NT2/D1 (cell line): ENCODE data around the gene IRAK4.

Experiments
- DNase-seq: peaks from one replicate; pipeline ENCODE4 v3.0.0-alpha.2; 2011; ENCODE audit warnings: low read depth, low spot score
- H3K27me3 ChIP-seq: 2 replicates; pipeline ENCODE4 v1.6.0; 2011; ENCODE audit warnings: mild to moderate bottlenecking; ENCODE audit not compliant: insufficient read length, insufficient read depth
- H3K36me3 ChIP-seq: 2 replicates; pipeline ENCODE4 v1.6.1; 2011; ENCODE audit warnings: mild to moderate bottlenecking, low read length, mixed read lengths; ENCODE audit not compliant: insufficient read depth, insufficient read length
- H3K4me1 ChIP-seq: 2 replicates; pipeline ENCODE4 v1.5.1; 2011; ENCODE audit not compliant: insufficient read depth, insufficient read length
- H3K4me3 ChIP-seq: 2 replicates; pipeline ENCODE4 v1.5.1; 2011; ENCODE audit warnings: low read depth; ENCODE audit not compliant: insufficient read length
- H3K9ac ChIP-seq: 2 replicates; pipeline ENCODE4 v1.6.0; 2011; ENCODE audit warnings: low read depth; ENCODE audit not compliant: insufficient read length
- H3K9me3 ChIP-seq: 2 replicates; pipeline ENCODE4 v1.5.1; 2011; ENCODE audit warnings: mild to moderate bottlenecking, low read length; ENCODE audit not compliant: insufficient read depth
- SUZ12 ChIP-seq: IDR thresholded peaks from 2 replicates; pipeline ENCODE4 v1.6.1; 2011; ENCODE audit not compliant: insufficient read length, insufficient read depth; ENCODE audit errors: extremely low read depth
- YY1 ChIP-seq: IDR thresholded peaks from 2 replicates; pipeline ENCODE4 v1.6.1; 2011; ENCODE audit not compliant: insufficient read length, insufficient read depth
- ZNF274 ChIP-seq: IDR thresholded peaks from 2 replicates; pipeline ENCODE4 v1.6.1; 2011; ENCODE audit warnings: mild to moderate bottlenecking, low read depth, low read length

IRAK4 gene

DNA sequence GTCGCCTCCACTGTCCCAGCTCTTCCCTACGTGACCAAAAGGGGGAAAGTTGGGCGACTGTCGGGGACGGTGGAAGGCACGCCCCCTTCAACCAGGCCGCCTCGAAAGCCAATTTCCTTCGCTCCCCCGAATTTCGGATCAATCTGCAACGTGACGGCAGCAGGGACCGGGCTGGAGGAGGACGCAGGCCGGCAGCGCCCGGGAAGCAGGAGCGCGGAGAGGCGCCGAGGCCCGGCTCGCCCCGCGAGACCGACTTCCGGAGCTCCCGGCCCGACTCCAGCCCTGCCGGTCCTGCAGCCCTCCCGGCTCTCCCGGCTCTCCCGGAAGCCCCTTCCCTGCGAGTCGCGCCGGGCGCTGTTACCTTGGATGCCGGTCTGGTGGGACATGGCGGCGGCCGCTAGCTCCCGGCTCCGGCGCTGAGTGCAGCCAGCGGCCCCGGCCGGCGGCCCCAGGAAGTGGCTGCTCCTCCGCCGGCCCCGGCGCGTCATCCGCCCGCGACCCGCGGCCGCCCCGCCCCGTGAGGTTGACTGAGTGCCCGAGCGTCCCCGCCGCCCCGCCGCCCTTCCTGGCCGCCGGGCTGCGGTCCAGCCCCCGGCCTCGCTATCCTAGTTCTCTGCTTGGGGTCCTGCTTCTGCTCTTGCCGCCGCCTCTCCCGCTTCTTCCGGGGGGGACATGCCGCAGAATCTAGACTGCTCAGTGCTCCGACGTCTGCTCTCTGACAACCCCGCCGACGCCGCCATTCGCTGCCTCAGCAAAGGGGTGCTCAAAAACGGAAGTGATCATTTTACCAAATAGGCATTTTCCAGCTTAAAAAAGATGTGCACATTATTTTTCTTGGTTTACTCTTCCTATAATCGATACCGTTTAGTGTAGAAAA is 47.3 kb downstream of the IRAK4 start, which contains the start of gene TWF1:
TSS of gene TWF1 (minus strand) at position 458 of the 877 bp plus-strand sequence. CDS start at position 386, 72 bp downstream.
- H3K36me3 ChIP-seq, result peaks cover 27% of the 10 kb centered on the region
- peak; percentile 68 for DNase-seq
- H3K4me1 ChIP-seq, result no peaks in the 10 kb centered on the region
- TF ChIP-seq YY1, result no peak
- TF ChIP-seq ZNF274, result no peak
- TF ChIP-seq SUZ12, result no peak
- no peaks in the 10 kb centered on the region for H3K27me3 ChIP-seq
- no peaks in the 10 kb centered on the region for H3K9me3 ChIP-seq
- peak within 1 kb of the TSS; percentile 95 for H3K4me3 ChIP-seq
- peak within 1 kb of the TSS; percentile 96 for H3K9ac ChIP-seq

DNA sequence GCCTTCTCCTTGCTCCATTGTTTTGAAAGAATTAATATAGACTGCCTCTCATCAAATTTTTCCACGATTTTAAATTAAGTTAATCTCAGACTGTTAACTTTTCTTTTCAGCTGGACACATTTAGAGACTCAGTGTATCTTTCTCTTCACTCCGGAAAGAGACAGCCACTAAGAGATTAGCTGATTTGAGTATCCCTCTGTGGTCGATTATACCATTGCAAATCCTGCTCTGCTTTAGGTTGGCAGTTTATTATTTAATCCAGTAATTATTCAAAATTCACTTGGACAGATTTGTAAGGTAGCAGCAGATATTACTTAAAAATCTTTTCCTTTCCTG is 48.0 kb downstream of the IRAK4 start:
- TF ChIP-seq YY1 (no peak), ZNF274 (no peak), SUZ12 (no peak)
- no peaks in the 10 kb centered on the region for H3K4me1 ChIP-seq
- no peaks in the 10 kb centered on the region for H3K27me3 ChIP-seq
- DNase-seq, result no peak
- peak overlapping the region; percentile 95 for H3K4me3 ChIP-seq
- H3K9me3 ChIP-seq, result no peaks in the 10 kb centered on the region
- peaks cover 21% of the 10 kb centered on the region for H3K36me3 ChIP-seq
- peak overlapping the region; percentile 96 for H3K9ac ChIP-seq

DNA sequence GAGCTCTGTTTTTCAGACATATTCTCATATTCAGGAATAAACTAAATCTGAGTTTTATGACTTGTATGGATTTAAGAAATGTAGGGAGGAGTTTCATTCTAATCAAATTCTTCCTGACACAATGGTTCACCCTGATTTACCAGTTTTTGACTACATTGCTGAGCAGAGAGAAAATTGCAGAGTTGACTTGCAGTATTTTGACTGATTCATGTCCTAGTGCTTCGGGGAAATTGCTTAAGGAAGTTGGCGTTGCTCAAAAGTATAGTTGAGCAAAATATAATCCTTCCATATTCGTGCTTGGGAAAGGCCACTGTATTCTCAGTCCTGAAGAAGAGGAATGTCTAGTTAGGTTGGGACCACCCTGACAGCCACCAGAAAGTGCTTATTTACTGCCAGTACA is 48.6 kb downstream of the IRAK4 start:
- no peaks in the 10 kb centered on the region for H3K27me3 ChIP-seq
- no peak for DNase-seq
- H3K4me1 ChIP-seq, result no peaks in the 10 kb centered on the region
- H3K9me3 ChIP-seq, result no peaks in the 10 kb centered on the region
- H3K4me3 ChIP-seq, result no peak overlapping the region
- peaks cover 15% of the 10 kb centered on the region for H3K36me3 ChIP-seq
- no peak for TF ChIP-seq ZNF274
- TF ChIP-seq YY1, result no peak
- TF ChIP-seq SUZ12, result no peak
- H3K9ac ChIP-seq, result no peak overlapping the region

DNA sequence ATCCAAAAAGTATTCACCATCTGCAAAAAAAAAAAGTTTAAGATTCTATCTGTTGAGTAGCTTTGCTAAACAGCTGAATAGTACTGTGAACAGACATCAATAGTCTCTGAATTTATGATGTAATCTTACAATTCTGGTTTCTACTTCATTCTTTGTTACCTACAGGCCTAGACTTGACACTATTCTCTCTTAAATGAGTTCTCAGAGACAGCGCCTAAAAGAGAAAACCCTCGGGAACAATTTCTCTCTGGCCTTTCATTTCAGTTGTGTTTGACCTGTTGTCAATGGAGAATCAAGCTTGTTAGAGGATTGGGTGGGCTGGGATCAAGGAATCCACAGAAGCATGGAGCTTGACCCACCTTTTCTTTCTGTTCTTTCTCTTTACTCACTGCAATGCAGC is 53.3 kb downstream of the IRAK4 start:
- TF ChIP-seq YY1 (no peak), SUZ12 (no peak), ZNF274 (no peak)
- Histone ChIP-seq H3K9me3 (no peaks in the 10 kb centered on the region), H3K4me3 (no peak overlapping the region), H3K36me3 (no peaks in the 10 kb centered on the region), H3K4me1 (no peaks in the 10 kb centered on the region), H3K9ac (no peak overlapping the region), H3K27me3 (no peaks in the 10 kb centered on the region)
- no peak for DNase-seq

DNA sequence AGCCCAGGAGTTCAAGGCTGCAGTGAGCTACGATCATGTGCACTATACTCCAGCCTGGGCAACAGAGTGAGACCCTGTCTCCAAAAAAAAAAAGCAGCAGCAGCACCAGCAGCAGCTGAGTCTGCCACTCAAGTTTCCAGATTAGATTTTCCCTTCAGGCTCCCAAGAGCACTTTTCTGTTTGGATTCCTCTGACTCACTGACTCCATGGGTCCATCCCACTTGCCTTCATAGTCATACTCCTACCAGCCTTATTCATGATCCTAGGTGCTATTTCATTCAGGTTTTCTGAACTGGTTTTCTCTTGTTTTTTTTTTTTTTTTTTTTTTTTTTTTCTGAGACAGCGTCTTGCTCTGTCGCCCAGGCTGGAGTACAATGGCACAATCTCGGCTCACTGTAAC is 54.2 kb downstream of the IRAK4 start:
- no peak for TF ChIP-seq ZNF274
- TF ChIP-seq SUZ12, result no peak
- no peak for TF ChIP-seq YY1
- no peak overlapping the region for H3K9ac ChIP-seq
- DNase-seq, result no peak
- no peaks in the 10 kb centered on the region for H3K27me3 ChIP-seq
- no peak overlapping the region for H3K4me3 ChIP-seq
- H3K4me1 ChIP-seq, result no peaks in the 10 kb centered on the region
- H3K9me3 ChIP-seq, result no peaks in the 10 kb centered on the region
- no peaks in the 10 kb centered on the region for H3K36me3 ChIP-seq

DNA sequence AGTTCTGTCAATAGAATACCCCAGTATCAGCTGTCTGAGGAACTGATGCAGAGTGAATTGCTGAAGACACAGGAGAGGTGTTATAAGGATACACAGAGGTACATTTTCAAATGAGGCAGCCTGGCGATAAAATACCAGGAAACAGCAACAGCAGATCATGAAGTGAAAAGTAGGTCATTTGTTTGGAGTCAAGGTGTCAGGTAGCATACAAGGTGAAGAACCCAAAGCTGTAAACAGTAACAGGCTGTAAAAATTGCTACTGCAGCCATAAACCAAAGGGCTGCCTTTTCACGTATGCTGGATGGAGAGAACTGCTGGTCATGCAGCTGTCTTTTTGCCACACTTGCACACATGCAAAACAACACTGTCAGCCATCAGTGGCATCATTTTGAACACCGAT is 56.7 kb downstream of the IRAK4 start:
- TF ChIP-seq SUZ12 (no peak), YY1 (no peak), ZNF274 (no peak)
- Histone ChIP-seq H3K36me3 (no peaks in the 10 kb centered on the region), H3K27me3 (no peaks in the 10 kb centered on the region), H3K9ac (no peak overlapping the region), H3K9me3 (no peaks in the 10 kb centered on the region), H3K4me1 (no peaks in the 10 kb centered on the region), H3K4me3 (no peak overlapping the region)
- DNase-seq, result no peak

DNA sequence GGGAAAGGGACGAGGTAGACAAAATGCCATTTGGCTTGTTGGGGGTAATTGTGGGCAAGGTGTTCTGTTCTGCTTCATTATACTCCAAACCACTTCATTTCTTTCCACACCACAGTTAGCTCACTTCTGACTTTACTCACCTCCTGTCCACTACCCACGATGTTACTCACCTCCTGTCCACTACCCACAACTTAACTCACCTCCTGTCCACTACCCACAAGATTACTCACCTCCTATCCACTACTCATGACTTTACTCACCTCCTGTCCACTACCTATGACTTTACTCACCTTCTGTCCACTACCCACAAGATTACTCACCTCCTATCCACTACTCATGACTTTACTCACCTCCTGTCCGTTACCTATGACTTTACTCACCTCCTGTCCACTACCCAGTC is 57.4 kb downstream of the IRAK4 start:
- TF ChIP-seq YY1 (no peak), ZNF274 (no peak), SUZ12 (no peak)
- Histone ChIP-seq H3K4me1 (no peaks in the 10 kb centered on the region), H3K27me3 (no peaks in the 10 kb centered on the region), H3K9ac (no peak overlapping the region), H3K9me3 (no peaks in the 10 kb centered on the region), H3K4me3 (no peak overlapping the region), H3K36me3 (no peaks in the 10 kb centered on the region)
- no peak for DNase-seq
